WI38 (cell line): Measurements from ENCODE around the gene C1QTNF1.

Experiments
- H3K4me3 ChIP-seq: 2 replicates; pipeline ENCODE4 v1.5.1; 2011; ENCODE audit warnings: low read depth, mild to moderate bottlenecking, control low read depth, low read length
- TF ChIP-seq, protein P1 (sequence below): IDR thresholded peaks from 2 replicates; pipeline ENCODE4 v1.5.1; 2012; ENCODE audit warnings: low read depth, mild to moderate bottlenecking, control low read depth, low read length

Gene C1QTNF1

GRCh38 chr17:79088247-79088996 lies 64.5 kb downstream of the C1QTNF1 start:
- H3K4me3 ChIP-seq, result no peak overlapping the region
- TF ChIP-seq, protein P1, sequence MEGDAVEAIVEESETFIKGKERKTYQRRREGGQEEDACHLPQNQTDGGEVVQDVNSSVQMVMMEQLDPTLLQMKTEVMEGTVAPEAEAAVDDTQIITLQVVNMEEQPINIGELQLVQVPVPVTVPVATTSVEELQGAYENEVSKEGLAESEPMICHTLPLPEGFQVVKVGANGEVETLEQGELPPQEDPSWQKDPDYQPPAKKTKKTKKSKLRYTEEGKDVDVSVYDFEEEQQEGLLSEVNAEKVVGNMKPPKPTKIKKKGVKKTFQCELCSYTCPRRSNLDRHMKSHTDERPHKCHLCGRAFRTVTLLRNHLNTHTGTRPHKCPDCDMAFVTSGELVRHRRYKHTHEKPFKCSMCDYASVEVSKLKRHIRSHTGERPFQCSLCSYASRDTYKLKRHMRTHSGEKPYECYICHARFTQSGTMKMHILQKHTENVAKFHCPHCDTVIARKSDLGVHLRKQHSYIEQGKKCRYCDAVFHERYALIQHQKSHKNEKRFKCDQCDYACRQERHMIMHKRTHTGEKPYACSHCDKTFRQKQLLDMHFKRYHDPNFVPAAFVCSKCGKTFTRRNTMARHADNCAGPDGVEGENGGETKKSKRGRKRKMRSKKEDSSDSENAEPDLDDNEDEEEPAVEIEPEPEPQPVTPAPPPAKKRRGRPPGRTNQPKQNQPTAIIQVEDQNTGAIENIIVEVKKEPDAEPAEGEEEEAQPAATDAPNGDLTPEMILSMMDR, result no peak

GRCh38 chr17:79088997-79089328 lies 65.0 kb downstream of the C1QTNF1 start:
- TF ChIP-seq, protein P1, result no peak
- H3K4me3 ChIP-seq, result no peak overlapping the region

GRCh38 chr17:79089720-79090442 lies 65.9 kb downstream of the C1QTNF1 start:
- H3K4me3 ChIP-seq, result no peak overlapping the region
- TF ChIP-seq, protein P1, result no peak

DNA sequence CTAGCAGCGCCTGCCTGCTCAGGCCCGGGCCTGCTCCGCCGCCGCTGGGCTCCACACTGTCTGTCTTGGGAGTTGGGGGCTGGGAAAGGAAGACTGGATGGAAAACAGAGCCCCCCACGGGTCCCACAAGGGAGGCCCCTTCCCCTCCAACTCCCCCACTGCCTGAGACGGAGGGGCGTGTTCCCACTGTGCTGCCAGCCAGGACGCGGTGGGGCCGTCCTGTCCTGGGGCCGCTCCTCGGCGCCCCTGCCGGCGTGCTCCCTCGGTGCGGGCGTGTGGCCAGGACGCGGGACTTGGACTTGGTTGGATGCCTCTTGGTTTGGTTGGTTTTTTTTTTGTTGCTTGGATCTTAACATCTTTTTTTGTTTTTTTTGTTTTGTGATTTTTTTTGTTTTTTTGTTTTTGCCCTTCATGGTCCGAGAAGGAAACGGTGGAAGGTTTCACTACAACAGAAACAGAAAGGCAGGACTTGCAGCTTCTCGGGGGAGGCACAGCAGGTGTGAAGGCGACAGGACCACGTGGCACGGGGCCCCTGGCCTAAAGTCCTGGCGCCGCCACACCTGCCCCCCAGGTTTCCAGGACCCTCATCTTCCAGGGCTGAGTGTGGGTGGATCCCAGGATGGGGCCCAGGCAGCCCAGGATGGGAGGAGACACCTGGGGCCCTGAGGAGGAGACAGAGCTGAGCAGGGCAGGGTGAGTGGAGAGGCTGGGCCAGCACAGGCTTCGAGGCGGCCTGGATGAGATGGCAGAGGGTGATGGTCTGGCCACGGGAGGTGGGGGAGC lies 66.7 kb downstream of the C1QTNF1 start:
- no peak overlapping the region for H3K4me3 ChIP-seq
- TF ChIP-seq, protein P1, result no peak

DNA sequence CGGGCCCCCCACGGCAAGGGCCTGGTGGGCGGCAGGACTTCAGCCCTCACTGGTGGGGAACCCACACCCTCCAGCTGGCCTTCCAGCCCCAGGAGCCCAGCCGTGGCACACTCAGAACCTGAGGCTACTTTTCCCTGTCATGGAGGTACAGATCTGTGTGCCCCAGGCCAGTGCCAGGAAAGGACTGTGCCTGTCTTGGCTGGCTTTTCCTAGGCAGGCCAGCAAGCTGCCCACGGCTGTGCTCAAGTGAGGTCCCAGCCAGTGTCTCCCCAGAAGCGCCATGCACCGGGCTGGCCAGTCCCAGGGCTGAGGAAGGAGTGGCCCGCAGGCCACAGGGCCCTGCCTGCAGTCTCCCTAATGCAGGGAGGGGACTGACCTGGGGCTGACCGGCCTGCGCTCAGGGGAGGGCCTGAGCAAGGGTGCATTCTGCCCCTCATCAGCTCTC lies 67.3 kb downstream of the C1QTNF1 start:
- TF ChIP-seq, protein P1, result no peak
- no peak overlapping the region for H3K4me3 ChIP-seq

- TF ChIP-seq, protein P1, result no peak
- no peak overlapping the region for H3K4me3 ChIP-seq
Observed at GRCh38 chr17:79092567-79092966, 68.6 kb downstream of the C1QTNF1 start.

- TF ChIP-seq, protein P1, result no peak
- H3K4me3 ChIP-seq, result no peak overlapping the region
Observed at GRCh38 chr17:79093270-79093669, 69.3 kb downstream of the C1QTNF1 start.
